Jurkat, Clone E6-1 (cell line): ENCODE results near the gene MAGEB4.

Source experiments
- DNase-seq: peaks from one replicate; pipeline ENCODE4 v3.0.0-alpha.2; 2011; ENCODE audit warnings: low read depth, low spot score
- H3K4me3 ChIP-seq: 2 replicates; pipeline ENCODE4 v1.5.1; 2011; ENCODE audit warnings: mild to moderate bottlenecking, low read length, control low read depth, moderate library complexity

Gene MAGEB4

GRCh38 chrX:30278365-30278764 lies 36.6 kb downstream of the MAGEB4 start:
- DNase-seq: no peak
- H3K4me3 ChIP-seq: no peak overlapping the region

- H3K4me3 ChIP-seq: no peak overlapping the region
- DNase-seq: peak; percentile 89
These were observed 38.6 kb downstream of the MAGEB4 start for GRCh38 chrX:30280428-30280827.

- DNase-seq: no peak
These were observed 40.7 kb downstream of the MAGEB4 start for GRCh38 chrX:30282527-30282926.

DNA sequence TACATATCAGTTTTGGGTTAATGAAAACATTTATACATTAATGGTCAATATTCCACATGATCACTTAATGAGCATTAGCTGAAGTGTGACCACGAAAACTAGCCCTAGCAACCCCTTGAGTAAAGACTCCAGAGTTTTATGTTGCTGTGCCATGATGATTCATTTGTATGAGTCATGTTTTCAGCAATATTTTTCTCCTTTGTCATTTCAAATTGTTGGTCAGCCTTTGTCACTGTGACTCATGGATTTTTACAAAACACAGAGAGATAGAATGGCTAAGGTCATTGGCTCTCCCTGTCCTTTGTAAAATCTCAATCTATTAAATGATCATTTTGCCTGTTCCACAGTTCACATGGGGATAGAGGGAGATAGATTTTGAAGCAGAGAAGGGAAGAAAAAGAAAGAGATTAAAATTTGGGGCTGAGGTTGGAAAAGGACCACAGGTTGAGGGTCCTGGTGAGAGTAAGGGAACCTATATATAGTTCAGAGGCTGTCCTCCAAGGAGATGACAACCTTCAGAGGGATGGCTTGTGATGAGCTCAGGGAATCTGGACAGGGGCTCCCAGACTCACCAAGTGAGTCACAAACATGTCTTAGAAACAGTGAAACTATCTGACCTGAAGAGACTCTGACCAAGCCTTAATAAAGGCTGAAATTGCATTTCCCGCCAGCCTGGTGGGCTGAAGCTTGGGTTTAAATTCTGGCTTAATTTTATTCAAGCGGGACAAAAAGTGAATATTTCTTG lies 41.8 kb downstream of the MAGEB4 start:
- DNase-seq: no peak

More at GRCh38 chrX:30282527-30282926, 40.7 kb downstream of the MAGEB4 start:
- no peak overlapping the region for H3K4me3 ChIP-seq

More for the DNA sequence above, 41.8 kb downstream of the MAGEB4 start:
- H3K4me3 ChIP-seq: no peak overlapping the region
